CD4-positive, alpha-beta T cell treated with Interferon gamma for 1 hour (primary cell): ENCODE measurements around the gene AATK.

ENCODE experiments used
- DNase-seq: peaks from one replicate; pipeline ENCODE4 v3.0.0-alpha.2; 2020

The AATK gene

DNA sequence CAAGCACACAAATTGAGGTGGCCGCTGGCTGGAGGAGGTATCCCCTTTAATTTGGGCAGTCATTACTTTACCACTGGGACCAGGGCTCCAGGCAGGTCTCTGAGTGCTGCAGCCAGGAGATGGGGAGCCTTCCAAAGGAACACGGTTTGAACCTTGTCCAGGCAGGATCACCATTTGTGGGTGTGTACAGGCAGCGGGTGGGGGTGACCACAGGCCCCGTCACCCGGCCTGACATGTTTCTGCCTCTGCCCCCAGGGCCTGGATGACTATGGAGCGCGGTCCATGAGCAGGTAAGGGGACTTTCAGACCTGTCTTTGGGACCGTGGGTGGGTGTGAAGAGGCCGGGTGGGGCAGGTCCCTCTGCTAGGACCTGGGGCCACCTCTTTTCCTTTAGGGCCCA, 57.8 kb downstream of the AATK start:
- no peak for DNase-seq

DNA sequence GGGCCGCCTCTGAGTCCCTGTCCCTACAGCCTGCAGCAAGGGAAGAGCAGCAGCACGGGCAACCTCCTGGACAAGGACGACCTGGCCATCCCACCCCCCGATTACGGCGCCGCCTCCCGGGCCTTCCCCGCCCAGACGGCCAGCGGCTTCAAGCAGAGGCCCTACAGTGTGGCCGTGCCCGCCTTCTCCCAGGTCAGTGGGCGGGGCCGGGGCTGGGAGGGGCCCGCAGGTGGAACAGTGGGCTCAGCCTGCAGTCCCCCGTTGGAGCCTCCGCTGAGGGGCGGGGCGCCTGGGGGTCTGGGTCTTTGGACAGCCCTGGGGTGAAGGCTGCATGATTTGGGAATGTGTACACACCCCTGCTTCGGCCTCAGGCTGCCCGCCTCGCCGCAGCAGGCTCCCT, 59.3 kb downstream of the AATK start:
- DNase-seq: no peak

DNA sequence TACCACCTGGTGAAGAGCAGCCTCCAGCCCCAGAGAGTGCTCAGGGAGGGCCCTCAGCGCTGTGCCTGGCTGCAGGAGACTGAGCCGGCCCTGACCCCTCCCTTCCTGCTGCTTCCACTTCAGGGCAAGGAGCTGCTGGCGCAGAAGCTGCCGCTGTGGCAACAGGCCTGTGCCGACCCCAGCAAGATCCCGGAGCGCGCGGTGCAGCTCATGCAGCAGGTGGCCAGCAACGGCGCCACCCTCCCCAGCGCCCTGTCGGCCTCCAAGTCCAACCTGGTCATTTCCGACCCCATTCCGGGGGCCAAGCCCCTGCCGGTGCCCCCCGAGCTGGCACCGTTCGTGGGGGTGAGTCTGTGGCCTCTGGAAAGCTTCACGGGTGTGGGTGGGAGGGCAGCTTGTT, 62.6 kb downstream of the AATK start:
- DNase-seq: no peak

DNA sequence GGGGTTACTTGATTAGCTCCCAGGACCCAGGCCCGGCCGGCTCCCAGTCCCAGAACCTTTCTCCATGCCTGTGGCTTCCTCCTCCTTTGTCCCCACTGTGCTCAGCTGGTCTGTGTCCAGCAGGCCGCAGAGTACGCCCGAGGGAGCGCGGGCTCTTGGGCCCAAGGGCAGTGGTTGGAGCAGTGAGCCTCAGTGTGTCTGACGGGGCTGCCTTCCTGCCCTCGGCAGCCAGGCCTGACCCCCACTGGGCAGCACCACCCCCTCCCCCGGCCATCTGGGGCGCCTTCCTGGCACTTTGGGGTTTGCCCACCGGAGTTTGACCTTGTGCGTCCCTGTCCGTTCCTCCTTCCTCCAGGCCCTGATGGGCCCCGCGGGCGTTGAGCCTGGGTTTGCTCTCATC, 63.2 kb downstream of the AATK start:
- no peak for DNase-seq

DNA sequence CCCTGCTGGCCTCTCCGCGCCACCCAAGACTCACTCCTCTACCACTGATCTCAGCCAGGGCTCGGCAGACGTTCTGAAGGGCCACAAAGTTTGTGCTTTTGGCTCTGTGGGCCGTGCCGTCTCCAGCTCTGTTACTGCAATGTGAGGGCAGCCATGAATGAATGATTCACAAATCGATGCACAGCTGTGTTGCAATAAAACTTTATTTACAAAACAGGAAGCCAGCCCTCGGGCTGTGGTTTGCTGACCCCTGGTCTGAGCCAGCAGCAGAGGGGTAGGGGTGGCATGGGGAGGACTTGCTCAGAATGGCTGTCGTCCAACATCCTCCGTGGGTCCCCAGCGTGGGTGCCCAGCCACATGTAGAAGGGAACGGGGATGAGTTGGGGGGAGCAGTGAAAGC, 63.7 kb downstream of the AATK start:
- DNase-seq: no peak

DNA sequence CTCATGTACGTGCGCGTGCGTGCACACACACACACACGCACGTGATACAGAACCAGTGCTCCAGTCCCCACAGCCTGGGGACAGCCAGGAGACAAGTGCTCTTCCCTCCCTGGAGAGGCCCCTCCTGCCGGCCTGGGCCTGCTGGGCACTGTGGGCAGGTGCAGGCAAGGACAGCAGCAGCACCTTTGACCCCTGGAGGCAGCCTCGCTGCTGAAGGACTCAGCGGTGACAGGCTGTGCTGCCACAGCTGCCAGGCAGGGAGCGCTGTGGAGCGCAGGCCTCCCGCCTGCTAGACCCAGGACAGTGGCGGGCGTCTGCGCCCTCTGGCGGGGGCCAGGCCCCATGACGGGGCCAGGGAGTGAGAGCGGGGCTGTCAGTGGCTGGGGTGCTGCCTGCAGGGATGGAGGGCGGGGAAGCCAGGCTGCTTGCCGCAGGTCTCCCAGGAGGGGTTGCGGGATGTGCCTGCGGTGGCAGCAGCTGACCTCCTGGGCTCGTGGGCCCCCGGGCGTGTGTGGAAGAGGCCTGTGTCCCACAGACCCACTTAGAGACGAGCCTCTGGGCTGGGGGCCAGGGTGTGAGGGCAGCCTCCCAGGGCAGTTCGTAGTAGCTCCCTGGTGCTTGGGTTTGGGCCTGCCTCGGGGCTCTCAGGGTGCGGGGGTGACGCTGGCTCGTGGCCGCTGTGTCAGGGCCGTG, 64.3 kb downstream of the AATK start:
- DNase-seq: peak; percentile 88

DNA sequence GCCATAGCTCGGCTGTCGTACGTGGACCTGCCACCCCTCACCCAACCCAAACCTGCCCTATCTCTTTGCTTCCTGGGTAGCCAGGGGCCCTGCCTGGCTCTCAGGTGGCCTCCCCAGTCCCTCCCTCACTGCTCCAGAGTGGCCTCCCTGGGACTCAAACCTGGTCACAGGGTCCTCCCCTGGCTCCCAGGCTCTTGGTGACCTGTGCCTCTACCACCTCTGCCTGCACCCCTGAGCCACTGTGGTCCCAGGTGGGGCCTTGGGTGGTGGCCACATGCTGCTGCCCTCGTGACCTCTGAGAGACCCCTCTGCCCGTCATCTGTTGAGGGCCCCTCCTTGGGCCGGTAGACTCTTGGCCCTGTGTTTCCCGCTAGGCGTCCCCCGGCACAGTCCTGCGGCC, 65.4 kb downstream of the AATK start:
- DNase-seq: no peak

DNA sequence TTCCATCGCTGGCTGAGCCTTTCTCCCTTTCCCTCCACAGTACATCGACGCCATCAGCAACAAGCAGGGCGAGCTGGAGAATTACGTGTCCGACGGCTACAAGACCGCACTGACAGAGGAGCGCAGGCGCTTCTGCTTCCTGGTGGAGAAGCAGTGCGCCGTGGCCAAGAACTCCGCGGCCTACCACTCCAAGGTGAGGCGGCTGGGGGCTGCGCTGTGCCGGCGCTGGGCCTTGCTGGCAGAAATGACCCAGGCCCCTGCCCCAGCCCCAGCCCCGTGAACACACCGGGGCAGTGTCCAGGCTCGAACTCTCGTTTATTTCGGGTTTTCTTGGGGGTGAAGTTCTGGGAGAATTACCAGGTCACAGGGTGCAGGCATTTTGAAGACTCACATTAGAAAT, 66.1 kb downstream of the AATK start:
- DNase-seq: no peak

DNA sequence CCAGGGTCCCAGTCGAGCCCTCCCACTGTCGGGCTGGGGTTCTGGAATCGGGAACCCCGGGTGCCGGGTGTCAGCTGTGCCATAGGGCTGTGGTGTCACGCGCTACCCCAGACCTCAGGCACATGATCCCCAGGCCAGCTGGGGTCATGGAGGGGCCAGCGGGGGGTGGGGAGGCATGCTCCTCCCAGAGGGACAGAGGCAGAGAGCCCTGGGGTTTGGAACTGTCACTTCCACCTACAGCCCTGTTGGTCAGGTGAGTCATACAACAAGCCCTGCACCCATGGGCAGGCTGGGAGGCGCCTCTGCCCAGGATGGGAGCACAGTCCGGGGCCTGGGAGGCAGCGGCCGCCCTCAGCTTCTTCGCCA, 68.1 kb downstream of the AATK start:
- peak; percentile 20 for DNase-seq

DNA sequence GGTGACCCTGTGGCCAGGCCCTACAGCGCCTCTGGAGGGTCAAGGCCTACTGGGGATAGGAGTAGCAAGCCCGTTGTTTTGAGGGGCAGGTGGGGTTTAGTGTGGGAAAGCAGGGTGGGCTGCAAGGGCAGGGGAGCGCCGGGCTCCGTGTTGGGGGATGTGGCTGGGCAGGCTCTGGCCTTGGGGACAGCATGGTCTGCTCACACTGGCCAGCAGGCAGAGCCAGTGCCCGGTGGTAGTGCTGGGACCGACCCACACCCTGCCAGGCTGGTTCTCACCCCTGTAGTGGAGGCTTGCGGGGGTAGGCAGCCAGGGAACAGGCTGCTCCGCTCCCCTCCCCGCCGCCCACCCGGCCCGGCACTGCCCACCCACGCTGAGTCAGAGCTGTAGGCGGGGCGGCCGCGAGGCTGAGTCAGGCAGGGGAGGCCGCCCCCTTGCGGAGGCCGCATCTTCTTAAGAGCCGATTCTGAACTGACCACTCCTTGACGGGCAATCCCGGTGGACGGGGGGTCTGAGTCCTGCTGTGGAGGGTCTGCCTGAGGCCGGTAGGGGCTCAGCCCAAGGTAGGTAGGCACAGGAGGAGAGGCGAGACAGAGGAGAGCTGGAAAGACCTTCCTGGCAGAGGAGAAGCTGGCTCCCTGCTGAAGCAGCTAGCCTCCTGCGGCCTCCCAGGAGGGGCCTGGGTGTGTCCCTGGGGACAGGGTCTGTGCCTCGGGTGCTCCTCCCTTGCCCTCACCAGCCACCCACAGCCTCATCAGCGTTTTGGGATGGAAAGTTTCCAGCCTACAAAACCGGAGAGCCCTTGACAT, 68.7 kb downstream of the AATK start:
- DNase-seq: peak; percentile 28

DNA sequence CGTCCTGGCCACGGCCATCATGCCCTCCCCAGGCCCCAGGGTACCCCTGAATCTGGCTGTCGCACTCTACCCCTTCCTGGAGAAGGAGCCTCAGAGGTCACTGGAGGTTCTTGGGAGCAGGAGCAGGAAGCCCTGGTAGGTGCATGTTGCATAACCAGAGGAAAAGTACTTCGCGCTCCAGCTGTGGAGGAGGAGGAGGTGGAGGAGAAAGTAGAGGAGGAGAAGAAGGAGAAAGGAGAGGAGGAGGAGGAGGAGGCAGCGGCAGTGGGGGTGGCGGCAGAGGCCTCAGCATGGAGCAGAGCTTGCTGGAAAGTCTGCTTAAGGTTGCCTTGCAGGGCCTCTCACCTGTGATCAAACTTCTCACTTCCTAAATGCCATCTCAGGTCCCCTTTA, 69.3 kb downstream of the AATK start:
- no peak for DNase-seq

DNA sequence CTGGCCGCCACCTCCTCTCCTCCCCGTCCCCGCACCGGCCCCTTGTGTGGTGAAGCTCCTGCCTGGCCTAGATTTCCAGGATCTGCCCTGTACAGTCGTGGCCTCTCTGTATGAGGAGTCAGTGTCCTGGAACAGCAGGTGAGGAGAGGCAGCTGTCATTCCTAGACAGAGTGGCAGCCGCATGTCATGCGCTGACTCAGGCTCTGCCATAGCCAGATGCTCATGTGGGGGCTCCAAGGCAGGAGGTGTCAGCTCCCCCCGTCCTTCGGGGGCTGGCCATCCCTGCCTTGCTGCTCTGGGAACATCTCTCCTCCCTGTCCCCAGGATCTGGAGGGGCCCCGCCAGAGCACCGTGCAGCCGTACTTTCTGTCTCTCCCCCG, 70.6 kb downstream of the AATK start:
- DNase-seq: peak; percentile 6

DNA sequence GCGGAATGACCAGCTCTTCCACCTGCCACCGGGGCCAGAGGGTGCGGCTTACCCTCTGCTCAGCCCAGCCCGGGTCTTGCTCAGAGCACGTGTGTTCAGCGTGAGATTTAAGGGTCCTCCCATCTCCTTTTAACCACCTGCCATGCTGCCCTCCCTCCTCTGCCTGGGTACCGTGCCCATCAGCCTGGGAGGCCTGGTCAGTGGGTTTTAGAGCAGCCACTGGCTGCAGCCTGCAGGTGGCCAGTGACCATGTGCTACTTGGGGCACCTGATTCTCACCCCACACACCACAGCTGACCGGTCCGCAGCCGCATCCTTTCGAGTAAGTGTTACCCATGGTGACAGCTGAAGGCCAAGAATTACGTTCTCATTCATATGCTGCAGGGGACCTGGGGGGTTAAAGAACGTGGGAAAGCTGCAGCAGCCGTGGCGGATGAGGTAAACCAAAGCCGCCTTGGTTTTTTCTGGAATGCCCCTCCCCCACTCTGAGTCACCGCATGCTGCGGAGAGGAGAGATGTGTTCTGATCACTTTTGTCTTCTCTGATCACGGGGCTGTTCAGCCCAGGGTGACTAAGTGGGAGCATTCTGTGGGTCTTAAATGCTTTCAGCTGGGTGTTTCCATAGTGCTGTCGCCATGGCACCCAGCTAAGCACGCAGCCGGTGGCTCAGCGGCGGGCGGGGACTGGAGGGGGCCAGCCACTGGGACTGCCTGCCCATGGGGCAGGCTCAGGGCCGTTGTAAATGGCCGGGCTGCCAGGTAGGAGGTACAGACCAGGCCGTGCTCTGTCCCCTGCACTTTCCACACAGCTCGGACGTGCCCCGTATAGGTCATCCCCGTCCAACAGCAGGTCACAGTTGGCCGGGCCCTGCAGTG, 71.3 kb downstream of the AATK start:
- peak; percentile 89 for DNase-seq

DNA sequence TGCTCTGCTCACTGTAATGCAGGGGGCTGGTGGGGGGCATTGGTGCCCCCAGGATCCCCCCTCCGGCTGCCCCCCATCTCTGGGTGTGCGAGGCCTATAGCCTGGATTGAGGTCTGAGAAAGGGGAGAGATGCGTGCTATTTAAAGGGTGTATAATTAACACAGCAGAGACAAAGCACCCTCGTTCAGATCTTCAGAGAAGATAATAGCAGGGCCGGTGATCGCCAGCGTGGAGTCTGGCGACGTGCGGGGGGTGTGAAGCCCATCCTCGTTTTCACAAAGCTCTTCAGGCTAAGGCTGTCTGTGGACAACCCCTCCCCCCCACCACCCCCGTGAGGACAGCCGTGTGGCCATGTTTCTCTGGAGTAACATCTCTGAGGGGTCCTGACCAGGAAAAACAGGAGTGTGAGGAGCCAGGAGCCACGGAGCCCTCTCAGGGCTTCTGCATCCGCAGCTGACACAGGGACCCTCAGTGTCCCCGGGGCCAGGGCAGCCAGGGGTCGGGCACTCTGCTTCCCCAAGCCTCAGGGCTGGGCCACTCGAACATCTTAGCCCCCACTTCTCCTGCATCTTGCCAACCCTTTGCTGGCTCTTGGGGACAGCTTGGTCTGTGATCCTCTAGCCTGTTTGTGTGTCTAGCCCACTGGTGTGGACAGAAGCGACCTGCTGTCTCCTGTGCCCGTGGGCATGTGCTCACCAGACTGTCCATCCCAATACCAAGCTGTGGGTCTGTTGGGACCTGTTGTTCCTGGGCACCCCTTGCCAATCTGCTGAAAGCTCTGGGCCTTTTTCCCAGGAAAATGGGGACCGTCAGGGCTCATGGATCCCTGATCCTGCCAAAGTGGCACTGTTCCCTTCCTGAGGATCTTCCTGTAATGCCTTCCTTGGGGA, 72.2 kb downstream of the AATK start:
- DNase-seq: no peak

DNA sequence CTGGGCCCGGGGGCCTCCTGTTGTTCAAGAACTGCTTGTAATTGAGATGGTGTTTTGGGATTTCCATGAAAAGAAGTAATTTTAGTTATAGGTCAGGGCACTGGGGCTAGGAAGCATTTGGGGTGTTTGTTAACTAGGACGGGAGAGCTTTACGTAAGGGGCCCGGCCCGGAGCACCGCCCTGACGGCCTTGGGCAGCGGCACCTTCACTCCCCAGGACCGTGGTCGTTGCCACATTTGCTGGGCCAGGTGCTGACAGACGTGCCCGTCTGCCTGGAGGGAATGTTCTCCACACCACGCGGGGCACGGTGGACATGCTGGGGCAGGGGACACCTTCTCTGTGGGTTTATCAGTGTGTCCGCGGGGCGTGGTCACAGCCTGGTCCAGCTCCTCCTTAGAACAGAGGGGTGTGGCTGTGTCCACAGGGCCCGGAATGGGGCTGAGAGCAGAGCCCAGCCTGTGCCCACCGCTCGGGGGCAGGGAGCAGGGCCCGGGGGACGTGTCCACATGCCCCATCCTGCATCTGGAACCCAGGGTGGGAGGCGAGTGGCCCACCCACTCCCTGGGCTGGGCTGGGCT, 73.4 kb downstream of the AATK start:
- DNase-seq: no peak

DNA sequence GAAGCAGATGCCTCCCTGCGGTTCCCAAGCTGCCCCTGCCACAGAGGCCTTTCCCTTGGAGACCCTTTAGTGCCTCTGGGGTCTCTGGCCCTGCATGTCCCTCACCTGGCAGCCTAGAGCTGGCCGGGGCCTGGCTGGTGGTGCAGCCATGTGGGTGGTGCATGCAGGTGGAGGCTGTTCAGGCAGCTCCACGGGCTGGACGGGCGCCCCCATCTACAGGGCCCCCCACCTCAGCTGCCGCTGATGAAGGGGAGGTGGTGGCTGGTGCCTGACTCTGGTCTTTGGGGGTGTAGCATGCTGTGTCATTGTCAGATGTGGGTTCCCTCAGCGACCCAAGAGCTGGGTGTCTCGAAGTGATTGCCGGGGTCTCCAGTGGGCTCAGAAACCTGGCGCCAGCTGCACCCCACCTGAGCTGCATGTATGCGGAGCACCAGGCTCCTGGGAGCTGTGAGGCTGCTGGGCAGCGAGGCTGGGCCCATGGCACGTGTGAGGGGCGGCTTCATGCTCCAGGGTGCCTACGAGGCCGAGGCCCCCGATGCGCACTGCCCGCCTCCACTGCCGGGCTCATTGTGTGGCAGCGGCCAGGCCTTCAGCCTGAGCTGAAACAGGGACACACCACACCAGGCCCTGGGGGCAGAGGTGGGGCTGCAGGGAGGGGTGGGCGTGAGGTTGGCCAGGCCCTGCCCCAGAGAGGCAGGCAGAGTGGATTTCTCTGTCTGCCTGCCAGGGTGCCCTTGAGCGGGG, 74.1 kb downstream of the AATK start:
- DNase-seq: no peak

DNA sequence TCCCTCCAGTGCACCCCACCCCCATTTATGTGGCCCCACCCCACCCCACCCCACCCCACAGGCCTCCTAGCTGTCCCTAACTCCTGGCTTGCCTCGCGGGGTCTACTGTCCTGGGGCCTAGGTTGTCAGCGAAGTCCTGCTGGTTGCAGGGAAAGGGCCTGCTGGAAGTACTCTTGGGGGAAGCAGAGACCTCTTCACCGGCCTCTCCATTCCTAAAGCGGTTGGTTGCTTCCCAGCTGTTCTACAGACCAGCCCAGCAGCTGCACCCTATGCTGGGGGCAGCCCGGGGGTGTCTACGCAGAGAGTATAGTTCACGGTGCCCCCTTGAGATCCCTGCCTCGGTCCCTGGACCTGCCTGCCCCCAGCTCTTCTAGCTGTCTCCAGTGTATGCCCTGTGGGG, 74.9 kb downstream of the AATK start:
- DNase-seq: no peak

DNA sequence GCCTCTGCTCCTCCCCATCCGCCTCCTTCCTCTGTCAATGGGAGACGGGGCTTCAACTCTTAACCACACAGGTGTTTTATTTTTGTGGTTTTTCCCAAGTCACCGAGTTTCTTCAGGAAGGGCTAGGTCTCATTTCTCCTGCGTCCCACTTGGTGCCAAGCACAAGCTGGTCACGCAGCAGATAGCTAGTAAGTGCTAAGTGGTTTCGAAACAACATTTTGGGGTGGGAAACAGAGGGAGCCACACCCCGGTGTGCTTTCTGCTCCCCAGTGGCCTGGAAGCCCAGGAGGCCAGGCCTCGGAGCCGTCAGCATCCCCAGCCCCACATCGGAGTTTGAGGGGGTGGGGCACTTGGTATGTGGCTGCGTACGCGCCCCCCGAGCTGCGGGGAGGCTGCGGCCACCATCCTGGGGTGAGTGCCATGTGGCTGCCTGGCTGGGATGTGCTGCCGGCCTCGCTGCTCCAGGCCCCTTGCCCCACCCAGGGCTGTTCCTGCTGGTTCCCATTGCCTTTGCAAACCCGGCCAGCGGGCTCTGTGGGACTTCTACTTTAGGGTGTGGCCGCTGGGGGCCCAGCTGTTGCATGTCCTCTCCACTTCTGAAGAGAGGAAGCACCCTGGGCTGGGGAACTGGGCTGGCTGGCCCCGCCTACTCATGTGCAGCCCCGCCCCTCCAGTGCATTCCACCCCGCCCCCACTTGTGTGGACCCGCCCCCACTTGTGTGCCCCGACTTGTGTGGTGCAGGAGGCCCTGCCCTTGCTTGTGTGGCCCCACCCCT, 75.5 kb downstream of the AATK start:
- peak; percentile 64 for DNase-seq

DNA sequence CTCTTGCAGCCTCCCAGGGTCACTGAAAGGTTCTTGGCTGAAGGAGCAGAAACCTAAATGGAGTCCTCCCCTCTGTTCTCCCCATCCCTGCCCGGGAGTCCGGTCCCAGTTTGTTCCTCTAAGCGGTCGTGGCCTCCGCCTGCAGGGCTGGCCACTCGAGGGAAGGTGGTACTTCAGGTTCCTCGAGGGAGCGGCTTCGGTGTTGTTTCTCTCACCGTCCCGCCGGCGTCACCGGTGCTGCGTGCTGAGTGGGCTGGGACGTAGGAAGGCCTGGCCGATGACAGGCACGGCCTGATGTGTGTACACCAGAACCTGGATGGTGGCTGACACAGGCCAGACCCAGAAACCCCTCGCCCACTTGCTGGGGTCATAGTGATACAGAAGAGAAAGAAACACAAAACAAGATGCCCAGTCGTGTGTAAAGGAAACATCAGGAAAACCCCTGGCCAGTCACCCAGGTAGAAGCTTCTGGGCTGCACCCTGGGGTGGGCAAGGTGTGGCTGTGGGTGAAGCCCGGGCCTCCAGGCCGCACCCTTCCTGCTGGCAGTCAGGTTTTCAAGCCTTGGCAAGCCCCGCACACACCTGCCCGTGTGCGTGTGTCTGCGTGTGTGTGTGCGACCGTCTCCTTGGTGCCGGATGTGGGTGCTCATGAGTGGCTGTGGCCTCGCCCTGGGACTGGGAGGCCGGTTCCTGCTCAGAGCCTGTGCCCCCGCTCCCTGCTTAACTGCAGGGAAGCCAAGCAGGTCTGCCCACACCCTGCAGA, 79.1 kb downstream of the AATK start:
- no peak for DNase-seq

DNA sequence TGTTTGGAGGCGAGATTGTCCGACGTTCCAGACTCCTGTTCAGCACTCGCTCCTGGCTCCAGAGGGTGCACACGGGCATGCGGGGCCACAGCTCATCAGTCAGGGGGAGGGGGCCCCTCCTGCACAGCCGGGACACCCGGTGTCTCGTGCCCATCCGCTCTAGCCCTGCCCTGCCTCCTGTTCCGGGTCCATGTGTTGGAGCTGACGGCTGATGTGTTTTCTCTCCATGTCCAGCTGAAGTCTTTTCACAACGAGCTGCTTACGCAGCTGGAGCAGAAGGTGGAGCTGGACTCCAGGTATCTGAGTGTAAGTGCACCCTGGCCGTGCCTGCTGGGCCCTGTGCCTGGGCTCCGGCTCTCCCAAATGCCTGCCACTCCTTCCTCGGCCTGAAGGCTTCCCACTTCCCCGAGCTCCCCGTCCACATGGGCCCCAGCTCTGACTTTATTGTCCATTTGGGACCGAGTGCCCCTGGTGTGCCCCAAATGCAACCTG, 80.6 kb downstream of the AATK start:
- no peak for DNase-seq
